Stimulated activated CD4-positive, alpha-beta T cell treated with anti-CD3 and anti-CD28 coated beads, Interleukin-1b, Interleukin-23, amount 100 ng/mL, for 1 hour (primary cell): ENCODE results near the gene POMGNT1.
A peak's percentile ranks its signal among the peaks of the same experiment; 100 is the strongest.
"Not testable (repeated sequence)": the region's sequence is repeated elsewhere in the genome, so short reads cannot be mapped to it uniquely, and the experiment has no call there.

Experiments
- DNase-seq, 2 donors: peaks; one replicate each; pipeline ENCODE4 v3.0.0-alpha.2; 2020; ENCODE audit warnings: low read depth in 2 of 2

The POMGNT1 gene

GRCh38 chr1:46197964-46198811 is at the start of gene POMGNT1:
Gene POMGNT1 (minus strand): TSS chr1:46198434. CDS start chr1:46197821, 613 bp downstream.
- DNase-seq, result peak; percentile 21 to 64

- DNase-seq, result peak; percentile 91 to 94
Observed at GRCh38 chr1:46247436-46248121, 49.3 kb upstream of the POMGNT1 start, which contains the start of gene RAD54L. Gene RAD54L (plus strand): TSS chr1:46247763. CDS start chr1:46248406, 643 bp downstream.

GRCh38 chr1:46246548-46247435 is 48.6 kb upstream of the POMGNT1 start:
- peak in 1 of 2 donors; percentile 38 for DNase-seq

DNA sequence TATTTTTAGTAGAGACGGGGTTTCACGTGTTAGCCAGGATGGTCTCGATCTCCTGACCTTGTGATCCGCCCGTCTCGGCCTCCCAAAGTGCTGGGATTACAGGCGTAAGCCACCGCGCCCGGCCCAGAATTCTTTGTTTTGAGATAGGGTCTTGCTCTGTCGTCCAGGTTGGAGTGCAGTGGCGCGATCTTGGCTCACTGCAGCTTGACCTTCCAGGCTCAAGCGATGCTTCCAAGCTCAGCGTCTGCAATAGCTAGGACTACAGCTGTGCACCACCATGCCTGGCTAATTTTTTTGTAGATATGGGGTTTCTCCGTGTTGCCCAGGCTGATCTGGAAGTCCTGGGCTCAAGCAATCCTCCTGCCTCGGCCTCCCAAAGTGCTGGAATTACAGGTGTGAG is 47.9 kb upstream of the POMGNT1 start:
- not testable (repeated sequence) for DNase-seq

GRCh38 chr1:46244656-46245371 is 46.6 kb upstream of the POMGNT1 start:
- no peak for DNase-seq

- not testable (repeated sequence) for DNase-seq
Observed at GRCh38 chr1:46243831-46244230, 45.6 kb upstream of the POMGNT1 start.

- no peak for DNase-seq
Observed at GRCh38 chr1:46242918-46243317, 44.7 kb upstream of the POMGNT1 start.

DNA sequence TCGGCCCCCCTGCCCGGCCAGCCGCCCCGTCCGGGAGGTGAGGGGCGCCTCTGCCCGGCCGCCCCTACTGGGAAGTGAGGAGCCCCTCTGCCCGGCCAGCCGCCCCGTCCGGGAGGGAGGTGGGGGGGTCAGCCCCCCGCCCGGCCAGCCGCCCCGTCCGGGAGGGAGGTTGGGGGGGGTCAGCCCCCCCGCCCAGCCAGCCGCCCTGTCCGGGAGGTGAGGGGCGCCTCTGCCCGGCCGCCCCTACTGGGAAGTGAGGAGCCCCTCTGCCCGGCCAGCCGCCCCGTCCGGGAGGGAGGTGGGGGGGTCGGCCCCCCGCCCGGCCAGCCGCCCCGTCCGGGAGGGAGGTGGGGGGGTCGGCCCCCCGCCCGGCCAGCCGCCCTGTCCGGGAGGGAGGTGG is 43.5 kb upstream of the POMGNT1 start:
- not testable (repeated sequence) for DNase-seq

DNA sequence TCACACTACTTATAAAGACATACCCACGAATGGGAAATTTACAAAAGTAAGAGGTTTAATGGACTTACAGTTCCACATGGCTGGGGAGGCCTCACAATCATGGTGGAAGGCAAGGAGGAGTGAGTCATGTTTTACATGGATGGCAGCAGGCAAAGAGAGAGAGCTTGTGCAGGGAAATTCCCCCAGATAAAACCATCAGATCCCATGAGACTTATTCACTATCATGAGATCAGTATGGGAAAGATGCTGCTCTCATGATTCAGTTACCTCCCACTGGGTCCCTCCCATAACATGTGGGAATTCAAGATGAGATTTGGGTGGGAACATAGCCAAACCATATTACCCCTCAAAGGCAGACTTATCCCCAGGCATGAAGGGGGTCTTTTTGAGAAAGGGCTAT is 40.6 kb upstream of the POMGNT1 start:
- DNase-seq, result not testable (repeated sequence)

DNA sequence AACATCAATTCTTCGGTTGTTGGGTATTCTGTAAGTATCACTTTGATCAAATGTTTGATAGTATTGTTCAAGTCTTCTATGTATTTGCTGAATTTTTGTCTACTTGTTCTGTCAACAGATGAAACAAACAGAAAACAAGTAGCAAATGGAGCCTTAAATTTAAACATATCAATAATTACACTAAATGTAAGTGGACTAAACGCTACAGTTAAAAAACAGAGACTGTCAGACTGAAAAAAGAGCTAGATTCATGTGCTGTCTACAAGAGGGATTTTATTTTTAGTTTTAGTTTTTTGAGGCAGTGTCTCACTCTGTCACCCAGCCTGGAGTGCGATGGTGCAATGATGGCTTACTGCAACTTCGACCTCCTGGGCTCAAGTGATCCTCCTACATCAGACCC is 38.6 kb upstream of the POMGNT1 start:
- no peak for DNase-seq

GRCh38 chr1:46231231-46231630 is 33.0 kb upstream of the POMGNT1 start:
- DNase-seq, result not testable (repeated sequence)

DNA sequence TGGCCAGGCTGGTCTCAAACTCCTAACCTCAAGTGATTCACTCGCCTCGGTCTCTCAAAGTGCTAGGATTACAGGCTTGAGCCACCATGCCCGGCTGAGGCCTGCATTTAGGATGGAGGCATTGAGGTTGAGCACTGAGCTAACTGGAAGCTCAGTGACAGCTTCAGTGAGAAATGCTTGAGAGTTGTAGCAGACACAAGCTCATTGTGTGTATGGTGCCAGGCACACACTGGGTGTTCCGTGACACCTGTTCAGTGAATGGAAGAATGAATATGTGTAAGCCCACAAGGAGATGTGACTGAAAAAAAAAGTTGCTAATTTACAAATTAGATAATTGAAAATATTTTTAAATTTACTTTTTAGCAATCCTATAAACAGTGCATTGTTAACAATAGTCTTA is 26.7 kb upstream of the POMGNT1 start:
- no peak for DNase-seq

DNA sequence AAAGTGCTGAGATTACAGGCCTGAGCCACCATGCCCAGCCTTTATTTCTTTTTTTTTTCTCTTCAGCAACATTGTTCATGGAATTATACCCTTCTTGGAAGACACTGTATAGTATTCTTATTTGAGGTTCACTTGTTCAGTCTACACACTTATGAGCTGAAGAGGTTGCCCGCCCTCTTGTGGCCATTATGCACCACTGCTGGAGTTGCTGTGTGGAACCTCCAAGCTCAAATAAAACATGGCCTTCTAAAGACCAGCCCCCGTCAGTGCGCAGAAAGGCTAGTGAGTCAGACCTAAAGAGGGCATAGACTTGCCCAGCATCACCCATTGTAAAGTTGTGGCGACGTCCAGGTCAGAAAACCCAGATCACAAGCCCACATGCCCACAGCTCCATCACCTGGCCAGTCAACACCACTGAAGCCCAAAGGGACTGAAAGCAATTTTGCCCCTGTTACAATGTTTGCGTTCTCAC is 25.3 kb upstream of the POMGNT1 start:
- DNase-seq, result peak; percentile 14 to 34

- not testable (repeated sequence) for DNase-seq
Observed at GRCh38 chr1:46223055-46223454, 24.8 kb upstream of the POMGNT1 start.

DNA sequence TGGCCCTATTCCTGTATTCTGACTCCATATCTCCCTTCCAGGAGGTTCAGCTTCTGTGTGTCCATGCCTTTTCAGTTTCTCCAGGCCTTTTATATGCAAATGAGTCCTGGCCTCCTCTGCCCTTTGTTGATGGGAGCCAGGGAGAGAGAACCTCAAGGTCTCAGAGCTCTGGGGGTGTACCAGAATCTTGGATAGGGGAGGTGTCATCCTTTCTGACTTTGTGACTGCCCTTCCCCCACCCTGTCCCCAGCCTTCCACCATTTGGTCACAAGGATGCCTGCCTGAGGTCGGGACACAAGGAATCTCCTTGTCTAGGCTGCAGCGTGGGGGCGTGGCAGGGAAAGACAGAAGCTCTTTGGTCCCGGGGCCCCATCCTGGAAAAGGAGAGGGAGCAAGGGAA is 23.5 kb upstream of the POMGNT1 start:
- DNase-seq, result no peak

DNA sequence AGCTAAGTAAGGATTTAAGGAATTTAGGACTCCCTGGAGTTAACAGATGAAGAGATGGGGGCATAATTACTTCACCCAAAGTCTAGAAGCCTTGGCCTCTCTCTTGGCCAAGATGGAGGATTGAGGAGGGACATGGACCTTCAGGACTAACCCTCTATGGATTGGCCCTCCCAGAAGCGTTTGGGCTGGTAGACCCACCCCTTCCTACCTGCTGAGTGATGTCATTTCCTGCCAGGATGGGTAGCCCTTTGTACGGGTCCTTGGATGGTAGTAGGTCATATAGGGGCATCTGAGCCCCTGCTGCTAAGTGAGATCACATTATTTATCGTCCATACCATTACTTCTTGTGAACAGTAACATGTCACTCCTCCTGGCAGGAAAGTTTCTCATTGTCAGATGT is 22.6 kb upstream of the POMGNT1 start:
- DNase-seq, result no peak

- no peak for DNase-seq
Observed at GRCh38 chr1:46219551-46220520, 21.6 kb upstream of the POMGNT1 start.

- no peak for DNase-seq
Observed at GRCh38 chr1:46218443-46218842, 20.2 kb upstream of the POMGNT1 start.

DNA sequence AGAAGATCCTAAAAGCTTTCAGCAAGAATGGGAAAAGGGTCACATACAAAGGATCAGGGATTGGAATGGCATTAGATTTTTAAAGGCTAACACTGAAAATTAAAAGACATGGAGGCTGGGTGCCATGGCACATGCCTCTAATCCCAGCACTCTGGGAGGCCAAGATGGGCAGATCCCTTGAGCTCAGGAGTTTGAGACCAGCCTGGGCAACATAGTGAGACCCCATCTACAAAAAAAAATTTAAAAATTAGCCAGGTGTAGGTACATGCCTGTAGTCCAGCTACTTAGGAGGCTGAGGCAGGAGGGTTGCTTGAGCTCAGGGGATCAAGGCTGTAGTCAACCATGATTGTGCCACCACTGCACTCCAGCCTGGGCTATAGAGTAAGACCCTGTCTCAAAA is 17.3 kb upstream of the POMGNT1 start:
- no peak for DNase-seq

GRCh38 chr1:46211051-46211450 is 12.8 kb upstream of the POMGNT1 start:
- no peak for DNase-seq
